NCI-H128 (cell line): Measurements from ENCODE around the gene CACNA2D3.

Experiments
- DNase-seq: peaks from one replicate; lab custom pipeline; 2025; ENCODE audit not compliant: unreplicated experiment; lab: John Stamatoyannopoulos, UW

CACNA2D3 gene

GRCh38 chr3:54773271-54773670 lies 650.9 kb downstream of the CACNA2D3 start:
- DNase-seq: no peak

- DNase-seq: no peak
Measured at GRCh38 chr3:54776601-54777000, 654.2 kb downstream of the CACNA2D3 start.

- DNase-seq: no peak
Measured at GRCh38 chr3:54777141-54777540, 654.8 kb downstream of the CACNA2D3 start.

GRCh38 chr3:54780336-54780735 lies 658.0 kb downstream of the CACNA2D3 start:
- DNase-seq: no peak

GRCh38 chr3:54781728-54782127 lies 659.4 kb downstream of the CACNA2D3 start:
- no peak for DNase-seq

GRCh38 chr3:54783611-54784010 lies 661.3 kb downstream of the CACNA2D3 start:
- DNase-seq: no peak

- DNase-seq: no peak
Measured at GRCh38 chr3:54784021-54784420, 661.7 kb downstream of the CACNA2D3 start.

- DNase-seq: no peak
Measured at GRCh38 chr3:54785976-54786375, 663.6 kb downstream of the CACNA2D3 start.

GRCh38 chr3:54790051-54790450 lies 667.7 kb downstream of the CACNA2D3 start:
- DNase-seq: no peak

- DNase-seq: no peak
Measured at GRCh38 chr3:54791501-54792156, 669.3 kb downstream of the CACNA2D3 start.

GRCh38 chr3:54792584-54792983 lies 670.2 kb downstream of the CACNA2D3 start:
- DNase-seq: no peak

- DNase-seq: no peak
Measured at GRCh38 chr3:54793171-54793570, 670.8 kb downstream of the CACNA2D3 start.

GRCh38 chr3:54797111-54797510 lies 674.8 kb downstream of the CACNA2D3 start:
- no peak for DNase-seq

GRCh38 chr3:54800478-54800877 lies 678.1 kb downstream of the CACNA2D3 start:
- no peak for DNase-seq

- DNase-seq: no peak
Measured at GRCh38 chr3:54801977-54802376, 679.6 kb downstream of the CACNA2D3 start.

GRCh38 chr3:54810401-54810800 lies 688.0 kb downstream of the CACNA2D3 start:
- DNase-seq: no peak

GRCh38 chr3:54814224-54814623 lies 691.9 kb downstream of the CACNA2D3 start:
- DNase-seq: no peak

- no peak for DNase-seq
Measured at GRCh38 chr3:54817628-54818027, 695.3 kb downstream of the CACNA2D3 start.

- DNase-seq: no peak
Measured at GRCh38 chr3:54818486-54818885, 696.1 kb downstream of the CACNA2D3 start.

GRCh38 chr3:54818942-54819341 lies 696.6 kb downstream of the CACNA2D3 start:
- DNase-seq: no peak

GRCh38 chr3:54819946-54820345 lies 697.6 kb downstream of the CACNA2D3 start:
- DNase-seq: no peak

GRCh38 chr3:54822206-54822605 lies 699.9 kb downstream of the CACNA2D3 start:
- DNase-seq: peak; percentile 58

- no peak for DNase-seq
Measured at GRCh38 chr3:54826251-54826691, 703.9 kb downstream of the CACNA2D3 start.
